HTERT RPE-1 (cell line): Measurements from ENCODE around the gene TSPO2.

Experiments used
- in situ Hi-C: fragments of 300-500 bp; cut with MboI; formaldehyde crosslinking; loops from 4 replicates; pipeline ENCODE4 v1.14.3; 2020; ENCODE audit warnings: low sequenced_read_pairs

The TSPO2 gene

DNA sequence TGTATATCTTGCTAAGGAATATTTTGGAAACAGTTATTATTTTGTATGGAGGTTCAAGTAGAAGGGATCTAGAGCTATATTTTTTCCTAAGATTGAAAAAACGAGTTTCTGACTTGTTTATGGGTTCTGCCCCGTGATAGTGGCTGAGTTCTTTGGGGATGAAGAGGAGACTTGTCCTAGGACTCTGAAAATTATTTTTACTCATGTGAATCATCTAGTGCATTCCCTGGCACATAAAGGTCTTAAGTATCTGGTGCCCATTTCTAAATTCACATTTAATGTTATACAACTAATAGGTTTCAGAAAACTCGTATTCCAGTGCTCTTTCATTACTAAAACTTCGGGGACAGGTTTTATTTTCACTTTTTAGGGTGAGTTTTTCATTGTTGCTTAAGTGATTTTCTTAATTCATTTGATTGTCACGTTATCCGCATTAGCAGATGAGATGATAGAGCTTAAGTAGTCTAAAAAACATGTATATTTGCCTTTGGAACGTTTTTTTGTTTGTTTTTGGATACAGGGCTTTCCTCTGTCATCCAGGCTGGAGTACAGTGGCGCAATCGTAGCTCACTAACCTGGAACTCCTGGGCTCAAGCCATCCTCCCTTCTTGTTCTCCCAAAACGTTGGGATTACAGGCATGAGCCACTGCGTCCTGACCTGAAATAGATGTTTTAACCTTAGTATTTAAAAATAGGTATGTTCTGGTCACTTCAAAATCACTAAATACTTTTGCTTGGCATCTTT, 32.6 kb downstream of the TSPO2 start:
- in situ Hi-C loops: no loop called here

DNA sequence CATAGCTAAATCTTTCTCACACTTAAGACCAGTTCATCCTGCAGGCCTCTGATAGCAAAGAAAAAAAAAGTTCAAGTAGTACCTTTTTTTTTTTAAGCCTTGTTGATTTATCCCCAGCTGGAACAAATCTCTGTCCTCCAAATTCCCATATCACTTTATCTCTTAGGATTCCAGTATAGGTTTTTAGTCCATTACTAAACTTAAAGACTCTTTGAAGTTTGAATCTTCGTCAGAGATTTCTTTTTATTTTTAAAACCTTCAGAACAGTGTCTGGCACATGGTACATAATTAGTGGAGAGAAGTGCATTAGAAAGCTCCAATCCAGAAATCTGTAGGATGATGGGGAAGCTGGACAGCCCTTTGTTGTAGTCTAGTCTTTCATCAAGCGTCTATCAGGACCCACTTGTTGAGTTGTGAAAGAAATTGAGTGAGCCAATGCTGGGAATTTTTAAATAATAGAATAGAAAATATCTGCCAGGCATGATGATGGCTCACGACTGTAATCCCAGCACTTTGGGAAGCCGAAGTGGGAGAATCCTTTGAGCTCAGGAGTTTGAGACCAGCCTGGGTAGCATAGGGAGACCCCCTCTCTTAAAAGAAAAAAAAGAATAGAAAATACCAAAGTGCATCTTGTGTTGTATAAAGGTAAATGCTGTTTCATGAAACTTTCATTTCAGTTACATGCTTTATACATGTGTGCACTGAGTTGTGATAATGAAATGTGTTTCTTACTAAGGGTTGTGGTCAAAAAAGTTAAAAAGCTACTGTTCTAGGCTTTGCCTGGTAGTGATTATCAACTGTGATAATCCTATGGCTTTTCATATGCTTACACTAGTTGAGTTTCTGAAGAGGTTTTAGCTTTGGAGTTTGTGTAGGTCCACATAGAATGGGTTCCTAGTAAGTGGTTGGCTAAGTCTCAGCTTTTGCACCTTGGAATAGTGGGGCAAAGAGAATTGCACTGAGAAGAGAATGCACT, 33.7 kb downstream of the TSPO2 start:
- in situ Hi-C loops: no loop called here

DNA sequence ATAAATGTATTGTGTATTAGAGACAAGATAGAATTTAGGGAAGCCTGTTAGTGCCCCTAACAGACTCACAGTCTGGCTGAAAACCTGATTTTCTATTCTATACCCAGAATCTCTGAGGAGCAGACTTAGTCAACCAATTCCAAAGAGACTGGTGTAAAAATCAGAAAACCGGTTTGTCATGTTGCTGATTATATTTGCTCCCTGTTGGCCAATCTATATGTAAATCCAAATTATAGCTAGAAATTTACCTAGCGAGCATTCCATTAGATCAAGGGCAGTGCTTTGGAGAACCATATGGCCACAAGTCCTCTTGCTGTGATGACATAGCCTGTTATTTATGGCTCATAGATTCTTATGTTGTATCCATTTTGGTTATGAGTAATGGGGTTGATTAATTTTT, 35.3 kb downstream of the TSPO2 start:
- in situ Hi-C loops: no loop called here

DNA sequence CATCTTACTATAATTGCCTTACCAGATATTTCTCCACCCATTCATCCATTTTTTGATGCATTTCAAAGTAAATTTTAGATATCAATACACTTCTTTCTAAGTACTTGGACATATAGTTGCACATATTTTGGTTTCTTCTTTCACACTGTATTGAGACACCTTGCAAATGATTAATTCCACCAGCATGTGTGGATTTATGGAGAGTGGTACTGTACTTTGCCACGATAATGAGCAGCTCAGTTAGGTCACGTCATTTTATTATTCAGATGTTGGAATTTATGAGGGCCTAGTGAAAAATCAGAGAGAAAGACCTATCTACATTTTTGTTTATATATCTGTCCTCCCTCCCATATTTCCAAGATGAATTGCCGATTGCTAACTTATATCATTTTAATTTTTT, 35.8 kb downstream of the TSPO2 start:
- in situ Hi-C loops: no loop called here

DNA sequence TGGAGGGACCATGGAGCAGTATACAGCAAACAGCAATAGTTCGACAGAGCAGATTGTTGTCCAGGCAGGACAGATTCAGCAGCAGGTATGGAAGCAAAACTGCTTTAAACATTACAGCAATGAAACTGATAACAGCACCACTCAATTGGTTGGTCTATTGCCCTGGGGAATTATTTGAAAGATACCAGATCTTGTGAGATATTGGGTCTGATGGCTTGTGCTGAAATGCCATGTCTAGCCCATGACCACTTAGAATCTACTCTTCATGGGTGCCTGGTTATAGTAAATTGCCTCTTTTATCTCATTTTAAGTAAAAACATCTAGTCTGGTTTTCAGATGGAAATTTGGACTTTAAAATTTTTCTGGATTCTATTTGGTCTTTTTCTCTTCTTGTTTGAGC, 36.8 kb downstream of the TSPO2 start:
- in situ Hi-C loops: no loop called here

- in situ Hi-C loops: no loop called here
Measured at GRCh38 chr6:41080621-41081020, 38.4 kb downstream of the TSPO2 start.

DNA sequence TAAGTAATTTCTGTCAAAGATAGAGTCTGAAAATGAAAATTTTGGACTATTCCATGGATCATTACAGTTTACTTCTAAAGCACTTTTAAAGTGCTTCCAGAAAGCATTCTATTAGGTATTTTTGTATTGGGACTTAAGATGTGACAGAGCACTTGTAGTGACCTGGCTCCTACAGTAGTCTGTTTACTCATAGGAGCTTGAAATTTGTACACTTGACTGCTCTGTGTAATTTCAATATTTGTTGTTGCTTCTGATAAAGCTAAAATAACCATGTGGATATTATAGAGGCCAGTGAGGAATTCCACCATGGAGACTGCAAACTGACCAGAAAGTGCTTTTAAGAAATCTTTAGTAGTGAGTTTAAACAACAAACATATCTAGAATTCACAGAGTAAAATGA, 40.8 kb downstream of the TSPO2 start:
- in situ Hi-C loops: no loop called here

DNA sequence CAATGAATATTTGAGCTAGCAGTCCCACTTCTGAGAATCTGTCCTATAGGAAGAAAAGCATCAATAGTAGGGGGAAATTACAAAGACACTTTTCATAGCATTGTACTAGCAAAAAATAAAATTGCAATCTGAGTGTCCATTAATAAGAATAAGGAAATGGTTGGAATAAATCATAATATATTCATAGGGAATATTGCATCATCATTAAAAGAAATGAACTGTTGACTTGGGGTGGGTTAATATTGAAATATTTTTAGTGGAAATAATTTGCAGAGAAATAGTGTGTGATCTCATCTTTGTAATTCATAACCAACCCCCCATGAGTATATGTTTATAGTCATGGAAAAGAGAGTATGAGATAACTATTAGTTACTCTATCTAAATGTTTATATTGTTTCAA, 42.9 kb downstream of the TSPO2 start:
- in situ Hi-C loops: no loop called here

GRCh38 chr6:41088451-41088850, 46.2 kb downstream of the TSPO2 start:
- in situ Hi-C loops: no loop called here

DNA sequence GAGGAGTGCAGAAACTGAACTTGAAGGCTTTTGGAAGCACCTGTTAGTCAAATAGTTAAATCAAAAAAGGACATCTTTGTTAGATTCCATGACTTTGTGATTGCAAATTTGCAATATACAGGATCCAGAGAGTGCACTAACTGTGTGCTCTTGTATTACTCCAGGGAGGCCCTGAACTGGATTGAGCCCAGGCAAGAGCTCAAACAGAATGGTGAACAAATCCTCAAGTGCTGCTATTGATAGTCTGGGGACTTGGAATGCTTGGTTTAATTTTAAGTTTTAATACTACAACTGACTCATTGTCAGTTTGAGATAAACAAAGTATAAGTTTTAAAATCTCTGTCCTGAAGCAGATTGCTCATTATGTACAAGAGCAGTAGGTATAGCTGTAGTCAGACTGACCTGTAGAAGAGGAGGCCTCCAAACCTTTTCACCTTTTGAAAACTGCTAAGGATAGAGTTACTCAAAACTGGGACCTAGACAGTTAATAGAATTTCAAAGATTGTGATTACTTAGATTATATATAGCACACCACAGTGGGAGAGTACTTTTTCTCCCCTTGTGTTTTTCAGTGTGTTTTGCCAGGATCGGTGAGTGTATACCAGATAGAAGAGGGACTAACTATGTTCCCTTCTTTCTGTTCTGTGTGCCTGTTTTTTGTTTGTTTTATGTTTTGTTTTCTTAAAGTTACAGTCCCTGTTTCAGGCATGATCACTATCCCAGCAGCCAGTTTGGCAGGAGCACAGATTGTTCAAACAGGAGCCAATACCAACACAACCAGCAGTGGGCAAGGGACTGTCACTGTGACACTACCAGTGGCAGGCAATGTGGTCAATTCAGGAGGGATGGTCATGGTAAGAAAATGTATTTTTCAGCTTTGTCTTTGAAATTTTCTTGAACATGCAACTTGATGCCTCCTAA, 48.8 kb downstream of the TSPO2 start:
- in situ Hi-C loops: no loop called here

- in situ Hi-C loops: no loop called here
Measured at GRCh38 chr6:41092421-41093140, 50.3 kb downstream of the TSPO2 start.

DNA sequence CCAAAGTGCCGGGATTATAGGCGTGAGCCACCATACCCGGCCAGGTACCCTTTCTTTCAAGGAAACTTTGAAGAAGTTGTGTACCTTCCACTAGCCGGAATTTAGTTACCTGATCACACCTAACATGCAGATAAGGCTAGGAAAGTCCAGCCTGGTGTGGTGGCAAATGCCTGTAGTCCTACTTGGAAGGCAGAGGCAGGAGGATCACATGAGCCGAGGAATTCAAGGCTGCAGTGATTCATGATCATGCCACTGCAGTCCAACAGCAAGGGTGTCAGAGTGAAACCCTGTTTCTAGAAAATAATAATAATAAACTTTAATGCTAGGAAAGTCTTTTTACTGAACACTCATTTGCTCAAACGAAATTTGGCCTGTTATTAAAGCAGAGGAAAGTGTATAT, 51.5 kb downstream of the TSPO2 start:
- in situ Hi-C loops: no loop called here
